ENCODE results near the gene ZNF280B. TPM values are rescaled to one million over a fixed set of nuclear protein-coding genes. Genes with fewer than 3 reads are reported as not detected.

ZNF280B gene
- polyA plus RNA-seq, 1 donor (not counting 4 experiments of a cell fraction or from before 2014, with no cell fraction given): 0.04 TPM

- FAIRE-seq (no peak), DNase-seq (ENCODE audit: low read depth, low spot score) (no peak)
- Histone ChIP-seq H3K9me3 (ENCODE audit: control insufficient read depth, low read depth, low read length) (peaks cover 6% of the 10 kb centered on the region), H3K9ac (ENCODE audit: control insufficient read depth, extremely low read depth, insufficient read depth, low read length) (no peak overlapping the region), H3K36me3 (ENCODE audit: control insufficient read depth in 2 of 2, extremely low read depth in 1 of 2, insufficient read depth in 2 of 2, low read length in 2 of 2) (no peaks in the 10 kb centered on the region), H3K4me2 (ENCODE audit: control insufficient read depth, extremely low read depth, insufficient read depth, low read depth, low read length) (no peak overlapping the region), H3K79me2 (ENCODE audit: control insufficient read depth, insufficient read depth, low read length) (no peaks in the 10 kb centered on the region), H3K27me3 (ENCODE audit: control insufficient read depth, extremely low read depth, insufficient read depth, low read length) (no peaks in the 10 kb centered on the region), H2AFZ (ENCODE audit: control insufficient read depth, low read length) (no peak overlapping the region), H3K4me3 (ENCODE audit: control insufficient read depth in 2 of 3, extremely low read depth in 1 of 3, insufficient read depth in 2 of 3, low read depth in 1 of 3, low read length in 3 of 3) (no peak overlapping the region), H3K4me1 (ENCODE audit: control insufficient read depth, extremely low read depth, insufficient read depth, low read length) (no peaks in the 10 kb centered on the region), H3K27ac (ENCODE audit: control insufficient read depth, insufficient read depth, low read length) (no peak overlapping the region), H3K9me1 (ENCODE audit: control insufficient read depth, extremely low read depth, insufficient read depth, low read length) (no peaks in the 10 kb centered on the region), H4K20me1 (ENCODE audit: control insufficient read depth, extremely low read depth, insufficient read depth, low read length) (no peaks in the 10 kb centered on the region)
- dilution Hi-C loops (cut with MboI; ENCODE audit: extremely low pct_ligation_motif_present, low sequenced_read_pairs): no loop called here
- TF ChIP-seq CTCF (optimal IDR thresholded peaks at IDR 0.05 in 1 of 3, IDR thresholded peaks at IDR 0.05 in 1 of 3, conservative IDR thresholded peaks at IDR 0.05 in 1 of 3; ENCODE audit: extremely low read depth in 1 of 3, insufficient read depth in 2 of 3, low read length in 3 of 3) (no peak), EZH2 (IDR thresholded peaks at IDR 0.05; ENCODE audit: low read length) (no peak)
Measured at GRCh38 chr22:22458896-22459588, 49.5 kb downstream of the ZNF280B start.

DNA sequence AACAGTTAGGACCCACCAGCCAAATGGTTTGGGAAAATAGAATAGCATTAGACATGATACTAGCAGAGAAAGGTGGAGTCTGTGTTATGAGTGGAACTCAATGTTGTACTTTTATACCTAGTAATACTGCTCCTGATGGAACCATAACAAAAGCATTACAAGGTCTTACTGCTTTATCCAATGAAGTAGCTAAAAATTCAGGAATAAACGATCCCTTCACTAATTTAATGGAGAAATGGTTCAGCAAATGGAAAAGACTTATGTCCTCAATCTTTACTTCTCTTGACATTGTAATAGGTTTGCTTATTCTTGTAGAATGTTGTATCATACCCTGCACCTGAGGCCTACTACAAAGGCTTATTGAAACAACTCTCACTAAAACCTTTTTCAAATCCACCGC is 50.2 kb downstream of the ZNF280B start:
- H3K36me3 ChIP-seq (ENCODE audit: control insufficient read depth in 2 of 2, extremely low read depth in 1 of 2, insufficient read depth in 2 of 2, low read length in 2 of 2): no peaks in the 10 kb centered on the region
- dilution Hi-C loops (cut with MboI; ENCODE audit: extremely low pct_ligation_motif_present, low sequenced_read_pairs): no loop called here

More for the DNA sequence above, 50.2 kb downstream of the ZNF280B start:
- Histone ChIP-seq H3K79me2 (ENCODE audit: control insufficient read depth, insufficient read depth, low read length) (no peaks in the 10 kb centered on the region), H3K4me1 (ENCODE audit: control insufficient read depth, extremely low read depth, insufficient read depth, low read length) (no peaks in the 10 kb centered on the region), H3K9me3 (ENCODE audit: control insufficient read depth, low read depth, low read length) (peaks cover 7% of the 10 kb centered on the region), H3K9me1 (ENCODE audit: control insufficient read depth, extremely low read depth, insufficient read depth, low read length) (no peaks in the 10 kb centered on the region), H3K4me2 (ENCODE audit: control insufficient read depth, extremely low read depth, insufficient read depth, low read depth, low read length) (no peak overlapping the region), H3K9ac (ENCODE audit: control insufficient read depth, extremely low read depth, insufficient read depth, low read length) (no peak overlapping the region), H4K20me1 (ENCODE audit: control insufficient read depth, extremely low read depth, insufficient read depth, low read length) (no peaks in the 10 kb centered on the region), H3K27me3 (ENCODE audit: control insufficient read depth, extremely low read depth, insufficient read depth, low read length) (no peaks in the 10 kb centered on the region), H3K27ac (ENCODE audit: control insufficient read depth, insufficient read depth, low read length) (no peak overlapping the region), H2AFZ (ENCODE audit: control insufficient read depth, low read length) (no peak overlapping the region), H3K4me3 (ENCODE audit: control insufficient read depth in 2 of 3, extremely low read depth in 1 of 3, insufficient read depth in 2 of 3, low read depth in 1 of 3, low read length in 3 of 3) (no peak overlapping the region)
- DNase-seq (ENCODE audit: low read depth, low spot score) (no peak), FAIRE-seq (no peak)
- TF ChIP-seq CTCF (optimal IDR thresholded peaks at IDR 0.05 in 1 of 3, IDR thresholded peaks at IDR 0.05 in 1 of 3, conservative IDR thresholded peaks at IDR 0.05 in 1 of 3; ENCODE audit: extremely low read depth in 1 of 3, insufficient read depth in 2 of 3, low read length in 3 of 3): no peak
- no peak for TF ChIP-seq EZH2 (IDR thresholded peaks at IDR 0.05; ENCODE audit: low read length)

Measured in keratinocyte (primary cell).